Brain microvascular endothelial cell (primary cell): ENCODE measurements around the gene FARS2.

Experiments
- DNase-seq: peaks from one replicate; pipeline ENCODE4 v3.0.0-alpha.2; 2020
- H3K27ac ChIP-seq: fragments of 250-450 bp; sonication (Bioruptor Pico); 2 replicates; pipeline ENCODE4 v1.5.1; 2020; ENCODE audit warnings: mild to moderate bottlenecking, moderate library complexity
- H3K27me3 ChIP-seq: fragments of 250-450 bp; sonication (Bioruptor Pico); replicated peaks from 2 replicates; pipeline ENCODE4 v1.5.1; 2020; ENCODE audit warnings: mild to moderate bottlenecking
- H3K36me3 ChIP-seq: fragments of 250-450 bp; sonication (Bioruptor Pico); replicated peaks from 2 replicates; pipeline ENCODE4 v1.5.1; 2020; ENCODE audit warnings: mild to moderate bottlenecking
- H3K4me3 ChIP-seq: 2 replicates; pipeline ENCODE4 v1.5.1; 2011; ENCODE audit warnings: low read depth, mild to moderate bottlenecking, control low read depth, low read length, moderate library complexity
- CTCF ChIP-seq: IDR thresholded peaks from 2 replicates; pipeline ENCODE4 v1.5.1; 2011; ENCODE audit warnings: low read depth, mild to moderate bottlenecking, moderate library complexity, low read length, control low read depth, inconsistent platforms; ENCODE audit errors: missing control alignments
- in situ Hi-C: cut with HindIII; loops from 2 replicates; pipeline ENCODE4 v1.10.0; 2017; ENCODE audit warnings: low sequenced_read_pairs, low pct_ligation_motif_present

The FARS2 gene

GRCh38 chr6:5534643-5535042 is 273.3 kb downstream of the FARS2 start:
- no peaks in the 10 kb centered on the region for H3K27me3 ChIP-seq

GRCh38 chr6:5536644-5537043 is 275.3 kb downstream of the FARS2 start:
- Histone ChIP-seq H3K27ac (no peak overlapping the region), H3K36me3 (no peaks in the 10 kb centered on the region), H3K27me3 (no peaks in the 10 kb centered on the region), H3K4me3 (no peak overlapping the region)
- TF ChIP-seq CTCF: no peak
- in situ Hi-C loops: no loop called here
- DNase-seq: no peak

More at GRCh38 chr6:5534643-5535042, 273.3 kb downstream of the FARS2 start:
- in situ Hi-C loops: no loop called here
- Histone ChIP-seq H3K36me3 (no peaks in the 10 kb centered on the region), H3K4me3 (no peak overlapping the region), H3K27ac (no peak overlapping the region)
- DNase-seq: no peak
- no peak for TF ChIP-seq CTCF

- in situ Hi-C loops: no loop called here
- no peak for TF ChIP-seq CTCF
- Histone ChIP-seq H3K36me3 (no peaks in the 10 kb centered on the region), H3K27me3 (no peaks in the 10 kb centered on the region), H3K27ac (no peak overlapping the region), H3K4me3 (no peak overlapping the region)
- DNase-seq: no peak
These were observed 275.8 kb downstream of the FARS2 start for GRCh38 chr6:5537132-5537531.

- in situ Hi-C loops: no loop called here
These were observed 276.7 kb downstream of the FARS2 start for GRCh38 chr6:5537967-5538366.

GRCh38 chr6:5540370-5540769 is 279.1 kb downstream of the FARS2 start:
- H3K27ac ChIP-seq: no peak overlapping the region
- DNase-seq: no peak
- in situ Hi-C loops: no loop called here
- H3K4me3 ChIP-seq: no peak overlapping the region
- TF ChIP-seq CTCF: no peak
- H3K27me3 ChIP-seq: no peaks in the 10 kb centered on the region
- H3K36me3 ChIP-seq: no peaks in the 10 kb centered on the region

More at GRCh38 chr6:5537967-5538366, 276.7 kb downstream of the FARS2 start:
- Histone ChIP-seq H3K27ac (no peak overlapping the region), H3K36me3 (no peaks in the 10 kb centered on the region), H3K4me3 (no peak overlapping the region), H3K27me3 (no peaks in the 10 kb centered on the region)
- TF ChIP-seq CTCF: no peak
- no peak for DNase-seq

GRCh38 chr6:5541025-5541424 is 279.7 kb downstream of the FARS2 start:
- no peak for DNase-seq
- Histone ChIP-seq H3K4me3 (no peak overlapping the region), H3K36me3 (no peaks in the 10 kb centered on the region), H3K27ac (no peak overlapping the region), H3K27me3 (no peaks in the 10 kb centered on the region)
- TF ChIP-seq CTCF: no peak
- in situ Hi-C loops: no loop called here
